AML-193 (cell line): ENCODE measurements around the gene LMF2.

Experiments
- DNase-seq, 2 experiments: peaks; one replicate each; lab custom pipeline; 2025; lab: John Stamatoyannopoulos, UW

Gene LMF2

GRCh38 chr22:50465066-50465930 is 42.2 kb downstream of the LMF2 start:
- DNase-seq: no peak

GRCh38 chr22:50464451-50464850 is 43.1 kb downstream of the LMF2 start:
- no peak for DNase-seq

- DNase-seq: no peak
These were observed 44.2 kb downstream of the LMF2 start for GRCh38 chr22:50463188-50463900.

GRCh38 chr22:50461979-50462540 is 45.4 kb downstream of the LMF2 start:
- DNase-seq: no peak

GRCh38 chr22:50461536-50461935 is 46.0 kb downstream of the LMF2 start:
- DNase-seq: no peak

GRCh38 chr22:50460938-50461337 is 46.6 kb downstream of the LMF2 start:
- no peak for DNase-seq

- no peak for DNase-seq
These were observed 47.9 kb downstream of the LMF2 start for GRCh38 chr22:50459496-50460140.

- no peak for DNase-seq
These were observed 48.5 kb downstream of the LMF2 start for GRCh38 chr22:50459016-50459415.

- DNase-seq: no peak
These were observed 50.9 kb downstream of the LMF2 start for GRCh38 chr22:50456466-50457234.

- DNase-seq: no peak
These were observed 51.5 kb downstream of the LMF2 start for GRCh38 chr22:50456026-50456425.

- no peak for DNase-seq
These were observed 52.3 kb downstream of the LMF2 start for GRCh38 chr22:50455201-50455600.

- no peak for DNase-seq
These were observed 52.9 kb downstream of the LMF2 start for GRCh38 chr22:50454556-50455075.
